Breast epithelium (tissue), 4 donors: ENCODE results near the gene HOXC11. TPM values are rescaled to one million over a fixed set of nuclear protein-coding genes. Genes with fewer than 3 reads are reported as not detected.

Experiments used
- DNase-seq, 2 donors: peaks; one replicate each; pipeline ENCODE4 v3.0.0-alpha.2; 2019; ENCODE audit warnings: low spot score in 2 of 2
- H3K27ac ChIP-seq, 2 donors: fragments of 200-600 bp; sonication (generic) in 1 of 2; one replicate each; pipeline ENCODE4 v1.5.1; 2016 to 2019; ENCODE audit warnings: mild to moderate bottlenecking in 1 of 2
- H3K27me3 ChIP-seq, 2 donors: fragments of 200-600 bp; sonication (generic) in 1 of 2; one replicate each; pipeline versions ENCODE4 v1.5.1 to v1.6.0; 2017 to 2019; ENCODE audit warnings: control low read depth in 1 of 2, mild to moderate bottlenecking in 1 of 2
- H3K36me3 ChIP-seq: fragments of 200-600 bp; one replicate; pipeline ENCODE4 v1.5.1; 2019
- H3K4me1 ChIP-seq, 2 donors: fragments of 200-600 bp; sonication (generic); one replicate each; pipeline ENCODE4 v1.5.1; 2016 to 2019; ENCODE audit warnings: control low read depth in 1 of 2
- H3K4me3 ChIP-seq, 3 donors: fragments of 200-600 bp; sonication (generic); 1 replicate in 2 of 3; 2 replicates in 1 of 3; pipeline ENCODE4 v1.5.1; 2016 to 2019; ENCODE audit warnings: mild to moderate bottlenecking in 3 of 3, moderate library complexity in 2 of 3
- H3K9me3 ChIP-seq, 2 donors: fragments of 200-600 bp; sonication (generic) in 1 of 2; one replicate each; pipeline ENCODE4 v1.5.1; 2016 to 2019; ENCODE audit warnings: control low read depth in 1 of 2
- CTCF ChIP-seq, 3 donors: fragments of 450-650 bp; IDR thresholded peaks; one replicate each; pipeline ENCODE4 v1.5.1; 2016 to 2017; ENCODE audit warnings: antibody characterized with exemption in 3 of 3, mild to moderate bottlenecking in 3 of 3, moderate library complexity in 3 of 3
- POLR2A ChIP-seq: fragments of 450-650 bp; IDR thresholded peaks from one replicate; pipeline ENCODE4 v1.6.1; 2016; ENCODE audit warnings: antibody characterized with exemption, mild to moderate bottlenecking, moderate library complexity
- POLR2AphosphoS5 ChIP-seq, 3 donors: sonication (generic); formaldehyde crosslinking; IDR thresholded peaks; one replicate each; pipeline ENCODE4 v1.6.1; 2017; ENCODE audit warnings: antibody characterized with exemption in 3 of 3
- intact Hi-C: fragments of 100-400 bp; cut with DNase I; formaldehyde crosslinking; loops from one replicate; pipeline ENCODE4 v1.15.1; 2023; ENCODE audit warnings: low total_unique reads
- total RNA-seq, 3 donors: library from RNA; depleted of rRNA; stranded (reverse); fragments of >200 nt; gene quantifications; one replicate each; pipeline ENCODE4 v1.1.0, GENCODE V29; 2016

Gene HOXC11
- total RNA-seq, 3 donors from 2014 or later: 0.29 TPM; not detected in 2

- Histone ChIP-seq H3K4me1 (peaks cover 0 to 8% of the 10 kb centered on the region in 2 donors), H3K27me3 (peaks cover 4 to 86% of the 10 kb centered on the region in 2 donors), H3K9me3 (no peaks in the 10 kb centered on the region), H3K4me3 (no peak overlapping the region), H3K27ac (no peak overlapping the region), H3K36me3 (no peaks in the 10 kb centered on the region)
- DNase-seq: no peak
- no peak for TF ChIP-seq POLR2A
- intact Hi-C loops: no loop called here
These were observed 10.0 kb downstream of the HOXC11 start for GRCh38 chr12:53982648-53983567.

GRCh38 chr12:53983568-53983949 is 10.6 kb downstream of the HOXC11 start:
- TF ChIP-seq POLR2A (no peak), CTCF (IDR thresholded peaks at IDR 0.05) (no peak), POLR2AphosphoS5 (IDR thresholded peaks at IDR 0.05) (no peak)
- Histone ChIP-seq H3K27ac (no peak overlapping the region), H3K4me3 (no peak overlapping the region), H3K27me3 (peaks cover 4 to 87% of the 10 kb centered on the region in 2 donors), H3K4me1 (peaks cover 0 to 8% of the 10 kb centered on the region in 2 donors), H3K36me3 (no peaks in the 10 kb centered on the region), H3K9me3 (no peaks in the 10 kb centered on the region)
- DNase-seq: no peak
- intact Hi-C loops: no loop called here

GRCh38 chr12:53983950-53984572 is 11.1 kb downstream of the HOXC11 start:
- peaks cover 0 to 8% of the 10 kb centered on the region in 2 donors for H3K4me1 ChIP-seq
- intact Hi-C loops: no loop called here
- DNase-seq: no peak
- H3K27me3 ChIP-seq: peaks cover 4 to 87% of the 10 kb centered on the region in 2 donors
- H3K27ac ChIP-seq: no peak overlapping the region
- peak overlapping the region in 2 of 3 donors; percentile 52 to 69 for H3K4me3 ChIP-seq
- TF ChIP-seq POLR2AphosphoS5 (IDR thresholded peaks at IDR 0.05): no peak
- no peak for TF ChIP-seq POLR2A
- no peak for TF ChIP-seq CTCF (IDR thresholded peaks at IDR 0.05)
- no peaks in the 10 kb centered on the region for H3K36me3 ChIP-seq
- H3K9me3 ChIP-seq: no peaks in the 10 kb centered on the region

GRCh38 chr12:53984901-53985691 is 12.2 kb downstream of the HOXC11 start, which contains the start of gene HOXC10:
TSS of gene HOXC10 (plus strand) at chr12:53985146. CDS start at chr12:53985260, 114 bp downstream.
- peaks cover 0 to 8% of the 10 kb centered on the region in 2 donors for H3K4me1 ChIP-seq
- intact Hi-C loops: no loop called here
- H3K9me3 ChIP-seq: no peaks in the 10 kb centered on the region
- peak within 1 kb of the TSS; percentile 52 to 69 (median 54) for H3K4me3 ChIP-seq
- peaks cover 4 to 91% of the 10 kb centered on the region in 2 donors for H3K27me3 ChIP-seq
- DNase-seq: peak; percentile 87 to 92
- H3K27ac ChIP-seq: peak within 1 kb of the TSS; percentile 50 to 84
- TF ChIP-seq CTCF (IDR thresholded peaks at IDR 0.05) (peak in 2 of 3 donors; percentile 33 to 43), POLR2A (no peak), POLR2AphosphoS5 (IDR thresholded peaks at IDR 0.05) (peak in 1 of 3 donors; percentile 31)
- H3K36me3 ChIP-seq: no peaks in the 10 kb centered on the region

GRCh38 chr12:53985692-53985993 is 12.7 kb downstream of the HOXC11 start:
- no peak for TF ChIP-seq POLR2AphosphoS5 (IDR thresholded peaks at IDR 0.05)
- no peak for TF ChIP-seq POLR2A
- TF ChIP-seq CTCF (IDR thresholded peaks at IDR 0.05): no peak
- DNase-seq: no peak
- H3K4me1 ChIP-seq: peaks cover 0 to 8% of the 10 kb centered on the region in 2 donors
- no peaks in the 10 kb centered on the region for H3K36me3 ChIP-seq
- H3K4me3 ChIP-seq: peak overlapping the region; percentile 52 to 69 (median 54)
- H3K27ac ChIP-seq: peak overlapping the region; percentile 50 to 84
- no peaks in the 10 kb centered on the region for H3K9me3 ChIP-seq
- intact Hi-C loops: no loop called here
- H3K27me3 ChIP-seq: peaks cover 7 to 95% of the 10 kb centered on the region in 2 donors
